ENCODE data around the gene FBN3.

- TF ChIP-seq CTCF (IDR thresholded peaks at IDR 0.05) (no peak), ZFX (IDR thresholded peaks at IDR 0.05; ENCODE audit: borderline replicate concordance) (no peak)
Observed at GRCh38 chr19:8174706-8175105, 25.3 kb upstream of the FBN3 start.
